Measurements from ENCODE around the gene PTH2. TPM values are rescaled to one million over a fixed set of nuclear protein-coding genes. Genes with fewer than 3 reads are reported as not detected.
A peak's percentile ranks its signal among the peaks of the same experiment; 100 is the strongest.

The PTH2 gene
- total and polyA plus RNA-seq, 2 of the 8 experiments (the other 6 are each of a cell fraction or from before 2014, with no cell fraction given), result not detected

GRCh38 chr19:49428547-49429451, 5.6 kb upstream of the PTH2 start:
- FAIRE-seq, result no peak
- ChIA-PET POLR2A (ENCODE audit: partially characterized antibody) (interaction anchor here (0.7 to 1.6 kb wide), 7 partner anchors 8 to 30 kb away, joined by 3 to 4 read pairs (median 3); partner anchors contain the start of genes ALDH16A1 and PIH1D1), CTCF (ENCODE audit: partially characterized antibody) (interaction anchor here (0.6 to 3.7 kb wide), 16 partner anchors 9 to 67 kb away, joined by 3 to 13 read pairs (median 7); partner anchors contain the start of gene SLC17A7)

More at GRCh38 chr19:49428547-49429451, 5.6 kb upstream of the PTH2 start:
- peak in 1 of 2 experiments; percentile 71 for DNase-seq (ENCODE audit: low read depth in 1 of 2, low spot score in 2 of 2)
- TF ChIP-seq MAFK (IDR thresholded peaks at IDR 0.05; ENCODE audit: low read depth, low read length) (no peak), SIN3A (conservative IDR thresholded peaks at IDR 0.05 in 1 of 2, IDR thresholded peaks at IDR 0.05 in 1 of 2; ENCODE audit: low read depth in 1 of 2, low read length in 2 of 2) (0 out of 4 replicates have a peak, but pooled peaks of 1 of the 2 experiments have one; percentile 25), CHD1 (IDR thresholded peaks at IDR 0.05; ENCODE audit: low read depth, low read length) (no peak)
- no peak overlapping the region for H2AK5ac ChIP-seq (ENCODE audit: low read depth, low read length)
- H3K4ac ChIP-seq (replicated peaks; ENCODE audit: insufficient read length, low read depth, low read length), result no peak overlapping the region
- no peaks in the 10 kb centered on the region for H3K79me2 ChIP-seq (ENCODE audit: control insufficient read depth in 1 of 2, insufficient read depth in 2 of 2, low read length in 2 of 2)
- no peak overlapping the region for H3K56ac ChIP-seq (replicated peaks; ENCODE audit: insufficient read length, low read depth, low read length)
- H3K4me1 ChIP-seq (replicated peaks in 1 of 4; ENCODE audit: control insufficient read depth in 3 of 4, insufficient read depth in 4 of 4, low read length in 3 of 4), result peaks cover 4 to 34% (median 24%) of the 10 kb centered on the region in 4 experiments
- 5% methylated on average over 19 of the region's 29 CpGs; no CpG with 5 or more reads in 1 of the 2 experiments for WGBS, 2 experiments (ENCODE audit: extremely low coverage in 1 of 2, insufficient coverage in 1 of 2, insufficient read length in 1 of 2, insufficient replicate concordance in 2 of 2, low coverage in 1 of 2, low lambda C conversion rate in 2 of 2, missing lambda C conversion rate in 1 of 2)
- 0 out of 2 replicates have a peak overlapping the region, but pooled peaks have one; percentile 44 for H2BK5ac ChIP-seq (ENCODE audit: low read depth, low read length)
- peak overlapping the region; percentile 49 to 71 (median 54) for H3K4me3 ChIP-seq (ENCODE audit: extremely low read depth in 1 of 4, insufficient read depth in 2 of 4, low read depth in 3 of 4, low read length in 4 of 4)
- no peak overlapping the region for H2BK12ac ChIP-seq (ENCODE audit: low read depth, low read length)
- no peak overlapping the region for H4K5ac ChIP-seq (ENCODE audit: insufficient read length, low read depth, low read length)
- H3K18ac ChIP-seq (ENCODE audit: extremely low read depth, low read length), result peak overlapping the region; percentile 4; the same call in 1 of the 2 replicates
- H3K27ac ChIP-seq (ENCODE audit: low read depth, low read length), result no peak overlapping the region
- no peak overlapping the region; the same call in 1 of the 2 replicates for H4K8ac ChIP-seq (ENCODE audit: extremely low read depth, insufficient read depth, low read length)
- H3K9me3 ChIP-seq (ENCODE audit: insufficient read depth in 2 of 2, low read depth in 1 of 2, low read length in 1 of 2), result peaks cover 0 to 2% of the 10 kb centered on the region in 2 experiments; a peak in 1 of 4 replicates
- H3K14ac ChIP-seq (ENCODE audit: insufficient read length), result no peak overlapping the region
- H3K79me1 ChIP-seq (ENCODE audit: low read depth, low read length), result no peaks in the 10 kb centered on the region
- no peak overlapping the region for H2BK20ac ChIP-seq (ENCODE audit: low read length)
- H3K23me2 ChIP-seq (ENCODE audit: low read depth, low read length), result peaks cover 25% of the 10 kb centered on the region
- peaks cover 9 to 55% (median 49%) of the 10 kb centered on the region in 4 experiments for H3K27me3 ChIP-seq (replicated peaks in 1 of 4; ENCODE audit: control insufficient read depth in 3 of 4, extremely low read depth in 1 of 4, insufficient read depth in 3 of 4, low read length in 3 of 4)
- H3K4me2 ChIP-seq (ENCODE audit: insufficient read depth in 1 of 2, low read depth in 2 of 2, low read length in 2 of 2), result peak overlapping the region; percentile 92 to 97
- H2AFZ ChIP-seq (ENCODE audit: low read length), result no peak overlapping the region
- no peak overlapping the region for H2BK120ac ChIP-seq (replicated peaks; ENCODE audit: low read depth, low read length)
- no peaks in the 10 kb centered on the region for H4K20me1 ChIP-seq (replicated peaks in 1 of 2; ENCODE audit: control insufficient read depth in 1 of 2, insufficient read depth in 2 of 2, low read length in 2 of 2)
- H3K23ac ChIP-seq (ENCODE audit: insufficient read length), result no peak overlapping the region
- no peak overlapping the region for H3K9ac ChIP-seq (replicated peaks in 1 of 4; ENCODE audit: extremely low read depth in 1 of 4, low read depth in 3 of 4, low read length in 3 of 4)
- H3K36me3 ChIP-seq (ENCODE audit: control insufficient read depth in 2 of 4, insufficient read depth in 4 of 4, low read length in 3 of 4), result no peaks in the 10 kb centered on the region
- no peak overlapping the region for H4K91ac ChIP-seq (replicated peaks; ENCODE audit: insufficient read length, low read length)
- no peak overlapping the region for H2BK15ac ChIP-seq (ENCODE audit: low read length)
